Testis (tissue), 2 donors: ENCODE measurements around the gene MAS1.

Experiments used
- CTCF ChIP-seq, 3 experiments: fragments of 450-650 bp in 2 of 3; fragments of 200-600 bp in 1 of 3; sonication (generic) in 1 of 3; IDR thresholded peaks; one replicate each; pipeline ENCODE4 v1.5.1; 2016 to 2019; ENCODE audit warnings: antibody characterized with exemption in 3 of 3, mild to moderate bottlenecking in 2 of 3, moderate library complexity in 1 of 3
- POLR2A ChIP-seq: fragments of 450-650 bp; IDR thresholded peaks from one replicate; pipeline ENCODE4 v1.6.1; 2017; ENCODE audit warnings: antibody characterized with exemption, mild to moderate bottlenecking, moderate library complexity

GRCh38 chr6:159916237-159916636 lies 25.4 kb downstream of the MAS1 start:
- TF ChIP-seq CTCF (IDR thresholded peaks at IDR 0.05), result no peak
- no peak for TF ChIP-seq POLR2A
